MCF 10A (cell line): Measurements from ENCODE around the gene FRMD6. TPM values are rescaled to one million over a fixed set of nuclear protein-coding genes. Genes with fewer than 3 reads are reported as not detected.

Experiments
- BruUV-seq: library from RNA; stranded (reverse); fragments of 400-500 nt; replicated peaks from 2 replicates; lab custom pipeline; 2021; lab: Mats Ljungman, UMichigan
- CTCF ChIA-PET: fragments of 300-600 bp; sonication (Branson Sonifier 250); formaldehyde crosslinking; extraction: SDS; loops from one replicate; lab custom pipeline; 2021; ENCODE audit warnings: antibody characterized with exemption, inconsistent platforms; lab: Yijun Ruan, JAX
- POLR2A ChIA-PET: fragments of 300-600, 350-650 bp; sonication (Branson Sonifier 250); formaldehyde crosslinking; extraction: SDS; loops from one replicate; lab custom pipeline; 2020; ENCODE audit warnings: antibody characterized with exemption, inconsistent platforms; lab: Yijun Ruan, JAX
- DNase-seq: peaks from one replicate; pipeline ENCODE4 v3.0.0-alpha.2; 2018; ENCODE audit not compliant: unreplicated experiment
- H3K27ac Mint-ChIP-seq: one replicate; pipeline ENCODE4 v1.8.0; 2022; ENCODE audit warnings: mild to moderate bottlenecking, low read depth, mixed read lengths; ENCODE audit not compliant: unreplicated experiment
- H3K27me3 Mint-ChIP-seq: one replicate; pipeline ENCODE4 v1.8.0; 2022; ENCODE audit warnings: mixed read lengths; ENCODE audit not compliant: insufficient read depth, unreplicated experiment
- H3K36me3 Mint-ChIP-seq: one replicate; pipeline ENCODE4 v1.8.0; 2022; ENCODE audit warnings: mild to moderate bottlenecking, moderate library complexity, mixed read lengths; ENCODE audit not compliant: insufficient read depth, unreplicated experiment
- H3K4me1 Mint-ChIP-seq: one replicate; pipeline ENCODE4 v1.8.0; 2022; ENCODE audit warnings: mixed read lengths; ENCODE audit not compliant: insufficient read depth, unreplicated experiment
- H3K4me3 Mint-ChIP-seq: one replicate; pipeline ENCODE4 v1.8.0; 2022; ENCODE audit warnings: mild to moderate bottlenecking, moderate library complexity, mixed read lengths; ENCODE audit not compliant: unreplicated experiment
- H3K9me3 Mint-ChIP-seq: one replicate; pipeline ENCODE4 v1.8.0; 2022; ENCODE audit warnings: mixed read lengths; ENCODE audit not compliant: unreplicated experiment
- intact Hi-C: fragments of 100-400 bp; cut with micrococcal nuclease; formaldehyde crosslinking; loops from 2 replicates; pipeline ENCODE4 v1.14.1; 2022
- total RNA-seq: library from RNA; stranded (reverse); gene quantifications from 2 replicates; pipeline ENCODE4 v1.2.3, GENCODE V29; 2022
- TF ChIP-seq, protein P1 (sequence below): fragments of 200-600 bp; IDR thresholded peaks from one replicate; pipeline ENCODE4 v1.8.0; 2022; ENCODE audit warnings: antibody characterized with exemption, mild to moderate bottlenecking; ENCODE audit not compliant: unreplicated experiment

The FRMD6 gene
- total RNA-seq, 1 experiment from 2014 or later: 135 TPM

GRCh38 chr14:51707327-51707726 is 55.6 kb downstream of the FRMD6 start:
- H3K27me3 Mint-ChIP-seq: no peaks in the 10 kb centered on the region
- BruUV-seq: no TSS peak
- no peaks in the 10 kb centered on the region for H3K9me3 Mint-ChIP-seq
- DNase-seq: no peak
- no peak overlapping the region for H3K27ac Mint-ChIP-seq
- CTCF ChIA-PET: interaction anchor here (0.6 to 0.7 kb wide), 2 partner anchors 253 to 429 kb away, joined by 3 read pairs; no protein-coding TSS in a partner anchor
- H3K36me3 Mint-ChIP-seq: peaks cover 17% of the 10 kb centered on the region
- TF ChIP-seq, protein P1, sequence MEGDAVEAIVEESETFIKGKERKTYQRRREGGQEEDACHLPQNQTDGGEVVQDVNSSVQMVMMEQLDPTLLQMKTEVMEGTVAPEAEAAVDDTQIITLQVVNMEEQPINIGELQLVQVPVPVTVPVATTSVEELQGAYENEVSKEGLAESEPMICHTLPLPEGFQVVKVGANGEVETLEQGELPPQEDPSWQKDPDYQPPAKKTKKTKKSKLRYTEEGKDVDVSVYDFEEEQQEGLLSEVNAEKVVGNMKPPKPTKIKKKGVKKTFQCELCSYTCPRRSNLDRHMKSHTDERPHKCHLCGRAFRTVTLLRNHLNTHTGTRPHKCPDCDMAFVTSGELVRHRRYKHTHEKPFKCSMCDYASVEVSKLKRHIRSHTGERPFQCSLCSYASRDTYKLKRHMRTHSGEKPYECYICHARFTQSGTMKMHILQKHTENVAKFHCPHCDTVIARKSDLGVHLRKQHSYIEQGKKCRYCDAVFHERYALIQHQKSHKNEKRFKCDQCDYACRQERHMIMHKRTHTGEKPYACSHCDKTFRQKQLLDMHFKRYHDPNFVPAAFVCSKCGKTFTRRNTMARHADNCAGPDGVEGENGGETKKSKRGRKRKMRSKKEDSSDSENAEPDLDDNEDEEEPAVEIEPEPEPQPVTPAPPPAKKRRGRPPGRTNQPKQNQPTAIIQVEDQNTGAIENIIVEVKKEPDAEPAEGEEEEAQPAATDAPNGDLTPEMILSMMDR: no peak
- H3K4me1 Mint-ChIP-seq: no peaks in the 10 kb centered on the region
- no peak overlapping the region for H3K4me3 Mint-ChIP-seq
- intact Hi-C loops: no loop called here
- POLR2A ChIA-PET: interaction anchor here (1.4 kb wide), 1 partner anchor 8 kb away, joined by 5 read pairs; no protein-coding TSS in a partner anchor

GRCh38 chr14:51711505-51711904 is 59.8 kb downstream of the FRMD6 start:
- no TSS peak for BruUV-seq
- intact Hi-C loops: no loop called here
- DNase-seq: no peak
- CTCF ChIA-PET: no interaction called here
- H3K36me3 Mint-ChIP-seq: peaks cover 52% of the 10 kb centered on the region
- no peaks in the 10 kb centered on the region for H3K27me3 Mint-ChIP-seq
- peaks cover 5% of the 10 kb centered on the region for H3K4me1 Mint-ChIP-seq
- TF ChIP-seq, protein P1: no peak
- H3K4me3 Mint-ChIP-seq: no peak overlapping the region
- H3K27ac Mint-ChIP-seq: no peak overlapping the region
- POLR2A ChIA-PET: no interaction called here
- no peaks in the 10 kb centered on the region for H3K9me3 Mint-ChIP-seq

GRCh38 chr14:51715250-51715649 is 63.5 kb downstream of the FRMD6 start:
- Mint-ChIP-seq H3K9me3 (no peaks in the 10 kb centered on the region), H3K27ac (no peak overlapping the region), H3K4me1 (peaks cover 11% of the 10 kb centered on the region), H3K27me3 (no peaks in the 10 kb centered on the region), H3K36me3 (peaks cover 90% of the 10 kb centered on the region), H3K4me3 (no peak overlapping the region)
- DNase-seq: no peak
- ChIA-PET CTCF (interaction anchor here (0.5 to 1.5 kb wide), 9 partner anchors 10 to 1582 kb away, joined by 3 to 10 read pairs (median 3); no protein-coding TSS in a partner anchor), POLR2A (interaction anchor here (0.8 to 2.4 kb wide), 2 partner anchors 63 to 438 kb away, joined by 3 to 7 read pairs; partner anchors contain the start of gene FRMD6)
- intact Hi-C loops: loop anchor here (1.0 to 5.0 kb wide), 2 partner anchors 63 to 432 kb away; partner anchors contain the start of gene FRMD6
- TF ChIP-seq, protein P1: no peak
- no TSS peak for BruUV-seq

DNA sequence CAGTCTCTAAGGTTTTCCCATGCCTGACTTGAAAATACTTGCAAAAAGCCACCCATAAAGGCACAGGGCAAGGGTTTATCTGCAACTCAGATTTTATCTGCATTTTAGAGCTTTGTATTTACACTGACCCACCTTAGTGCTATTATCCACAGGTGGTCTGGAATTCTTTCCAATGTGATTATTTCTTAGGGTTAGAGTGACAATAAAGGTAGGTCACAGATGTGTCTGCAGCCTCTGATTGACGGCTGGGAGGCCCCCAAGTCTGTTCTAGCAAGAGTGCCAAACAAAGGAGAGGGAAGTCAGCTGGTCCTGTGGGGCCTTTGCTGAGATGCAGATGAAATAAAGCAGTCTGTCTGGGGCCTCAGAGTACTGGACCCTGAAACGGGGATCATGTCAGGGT is 64.0 kb downstream of the FRMD6 start:
- Mint-ChIP-seq H3K4me1 (peaks cover 11% of the 10 kb centered on the region), H3K27ac (peak overlapping the region; percentile 47), H3K36me3 (peaks cover 93% of the 10 kb centered on the region), H3K9me3 (no peaks in the 10 kb centered on the region), H3K4me3 (no peak overlapping the region), H3K27me3 (no peaks in the 10 kb centered on the region)
- intact Hi-C loops: loop anchor here (1.0 to 5.0 kb wide), 2 partner anchors 63 to 432 kb away; partner anchors contain the start of gene FRMD6
- ChIA-PET POLR2A (interaction anchor here (0.8 to 2.4 kb wide), 2 partner anchors 63 to 438 kb away, joined by 3 to 7 read pairs; partner anchors contain the start of gene FRMD6), CTCF (interaction anchor here (0.9 to 1.5 kb wide), 5 partner anchors 46 to 433 kb away, joined by 3 to 10 read pairs (median 5); no protein-coding TSS in a partner anchor)
- no peak for DNase-seq
- no TSS peak for BruUV-seq
- TF ChIP-seq, protein P1: no peak
